ENCODE results near the gene MN1. TPM values are rescaled to one million over a fixed set of nuclear protein-coding genes. Genes with fewer than 3 reads are reported as not detected.

Gene MN1
- total RNA-seq, 1 donor from 2014 or later = 145 TPM

- peaks cover 41% of the 10 kb centered on the region for H3K36me3 Mint-ChIP-seq (ENCODE audit: unreplicated experiment)
- DNase-seq (ENCODE audit: extremely low spot score, unreplicated experiment) = no peak
- no peak overlapping the region for H3K4me3 Mint-ChIP-seq (ENCODE audit: unreplicated experiment)
- H3K27ac Mint-ChIP-seq (ENCODE audit: unreplicated experiment) = peak overlapping the region; percentile 10
- H3K4me1 Mint-ChIP-seq (ENCODE audit: unreplicated experiment) = peaks cover 44% of the 10 kb centered on the region
- H3K9me3 Mint-ChIP-seq (ENCODE audit: unreplicated experiment) = no peaks in the 10 kb centered on the region
- no peak for TF ChIP-seq CTCF (IDR thresholded peaks at IDR 0.05)
- H3K27me3 Mint-ChIP-seq (ENCODE audit: unreplicated experiment) = no peaks in the 10 kb centered on the region
Observed at GRCh38 chr22:27769012-27769411, 32.5 kb downstream of the MN1 start.

- H3K9me3 Mint-ChIP-seq (ENCODE audit: unreplicated experiment) = no peaks in the 10 kb centered on the region
Observed at GRCh38 chr22:27768027-27768653, 33.4 kb downstream of the MN1 start.

GRCh38 chr22:27766679-27767078 lies 34.9 kb downstream of the MN1 start:
- DNase-seq (ENCODE audit: extremely low spot score, unreplicated experiment) = no peak
- Mint-ChIP-seq H3K9me3 (ENCODE audit: unreplicated experiment) (no peaks in the 10 kb centered on the region), H3K27ac (ENCODE audit: unreplicated experiment) (peak overlapping the region; percentile 60), H3K27me3 (ENCODE audit: unreplicated experiment) (no peaks in the 10 kb centered on the region), H3K4me3 (ENCODE audit: unreplicated experiment) (no peak overlapping the region), H3K4me1 (ENCODE audit: unreplicated experiment) (peaks cover 43% of the 10 kb centered on the region), H3K36me3 (ENCODE audit: unreplicated experiment) (peaks cover 40% of the 10 kb centered on the region)
- no peak for TF ChIP-seq CTCF (IDR thresholded peaks at IDR 0.05)

More at GRCh38 chr22:27768027-27768653, 33.4 kb downstream of the MN1 start:
- no peak for DNase-seq (ENCODE audit: extremely low spot score, unreplicated experiment)
- TF ChIP-seq CTCF (IDR thresholded peaks at IDR 0.05) = no peak
- Mint-ChIP-seq H3K36me3 (ENCODE audit: unreplicated experiment) (peaks cover 43% of the 10 kb centered on the region), H3K27ac (ENCODE audit: unreplicated experiment) (peak overlapping the region; percentile 42), H3K27me3 (ENCODE audit: unreplicated experiment) (no peaks in the 10 kb centered on the region), H3K4me1 (ENCODE audit: unreplicated experiment) (peaks cover 43% of the 10 kb centered on the region), H3K4me3 (ENCODE audit: unreplicated experiment) (no peak overlapping the region)

GRCh38 chr22:27765706-27766291 lies 35.8 kb downstream of the MN1 start:
- Mint-ChIP-seq H3K9me3 (ENCODE audit: unreplicated experiment) (no peaks in the 10 kb centered on the region), H3K27ac (ENCODE audit: unreplicated experiment) (peak overlapping the region; percentile 60), H3K36me3 (ENCODE audit: unreplicated experiment) (peaks cover 40% of the 10 kb centered on the region), H3K4me3 (ENCODE audit: unreplicated experiment) (no peak overlapping the region), H3K27me3 (ENCODE audit: unreplicated experiment) (no peaks in the 10 kb centered on the region), H3K4me1 (ENCODE audit: unreplicated experiment) (peaks cover 47% of the 10 kb centered on the region)
- DNase-seq (ENCODE audit: extremely low spot score, unreplicated experiment) = no peak
- TF ChIP-seq CTCF (IDR thresholded peaks at IDR 0.05) = no peak

GRCh38 chr22:27764722-27765236 lies 36.8 kb downstream of the MN1 start:
- Mint-ChIP-seq H3K27me3 (ENCODE audit: unreplicated experiment) (no peaks in the 10 kb centered on the region), H3K36me3 (ENCODE audit: unreplicated experiment) (peaks cover 42% of the 10 kb centered on the region), H3K9me3 (ENCODE audit: unreplicated experiment) (no peaks in the 10 kb centered on the region), H3K27ac (ENCODE audit: unreplicated experiment) (peak overlapping the region; percentile 28), H3K4me3 (ENCODE audit: unreplicated experiment) (no peak overlapping the region), H3K4me1 (ENCODE audit: unreplicated experiment) (peaks cover 47% of the 10 kb centered on the region)
- no peak for DNase-seq (ENCODE audit: extremely low spot score, unreplicated experiment)
- no peak for TF ChIP-seq CTCF (IDR thresholded peaks at IDR 0.05)
